NCI-H2107 (cell line): ENCODE results near the gene SPHK2.
"Not testable (repeated sequence)": the region's sequence is repeated elsewhere in the genome, so short reads cannot be mapped to it uniquely, and the experiment has no call there.

Experiments
- DNase-seq: peaks from one replicate; lab custom pipeline; 2025; lab: John Stamatoyannopoulos, UW

The SPHK2 gene, protein sequence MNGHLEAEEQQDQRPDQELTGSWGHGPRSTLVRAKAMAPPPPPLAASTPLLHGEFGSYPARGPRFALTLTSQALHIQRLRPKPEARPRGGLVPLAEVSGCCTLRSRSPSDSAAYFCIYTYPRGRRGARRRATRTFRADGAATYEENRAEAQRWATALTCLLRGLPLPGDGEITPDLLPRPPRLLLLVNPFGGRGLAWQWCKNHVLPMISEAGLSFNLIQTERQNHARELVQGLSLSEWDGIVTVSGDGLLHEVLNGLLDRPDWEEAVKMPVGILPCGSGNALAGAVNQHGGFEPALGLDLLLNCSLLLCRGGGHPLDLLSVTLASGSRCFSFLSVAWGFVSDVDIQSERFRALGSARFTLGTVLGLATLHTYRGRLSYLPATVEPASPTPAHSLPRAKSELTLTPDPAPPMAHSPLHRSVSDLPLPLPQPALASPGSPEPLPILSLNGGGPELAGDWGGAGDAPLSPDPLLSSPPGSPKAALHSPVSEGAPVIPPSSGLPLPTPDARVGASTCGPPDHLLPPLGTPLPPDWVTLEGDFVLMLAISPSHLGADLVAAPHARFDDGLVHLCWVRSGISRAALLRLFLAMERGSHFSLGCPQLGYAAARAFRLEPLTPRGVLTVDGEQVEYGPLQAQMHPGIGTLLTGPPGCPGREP

GRCh38 chr19:48618916-48619691 lies at the start of gene SPHK2, which contains the start of gene RPL18:
SPHK2 (plus strand) TSS chr19:48619506; CDS start chr19:48620515, 1,009 bp downstream.
RPL18 (minus strand) TSS chr19:48619178; CDS start chr19:48619143, 35 bp downstream.
- peak; percentile 96 for DNase-seq

- DNase-seq: peak; percentile 77
Observed at GRCh38 chr19:48569814-48570213, 49.5 kb upstream of the SPHK2 start.

DNA sequence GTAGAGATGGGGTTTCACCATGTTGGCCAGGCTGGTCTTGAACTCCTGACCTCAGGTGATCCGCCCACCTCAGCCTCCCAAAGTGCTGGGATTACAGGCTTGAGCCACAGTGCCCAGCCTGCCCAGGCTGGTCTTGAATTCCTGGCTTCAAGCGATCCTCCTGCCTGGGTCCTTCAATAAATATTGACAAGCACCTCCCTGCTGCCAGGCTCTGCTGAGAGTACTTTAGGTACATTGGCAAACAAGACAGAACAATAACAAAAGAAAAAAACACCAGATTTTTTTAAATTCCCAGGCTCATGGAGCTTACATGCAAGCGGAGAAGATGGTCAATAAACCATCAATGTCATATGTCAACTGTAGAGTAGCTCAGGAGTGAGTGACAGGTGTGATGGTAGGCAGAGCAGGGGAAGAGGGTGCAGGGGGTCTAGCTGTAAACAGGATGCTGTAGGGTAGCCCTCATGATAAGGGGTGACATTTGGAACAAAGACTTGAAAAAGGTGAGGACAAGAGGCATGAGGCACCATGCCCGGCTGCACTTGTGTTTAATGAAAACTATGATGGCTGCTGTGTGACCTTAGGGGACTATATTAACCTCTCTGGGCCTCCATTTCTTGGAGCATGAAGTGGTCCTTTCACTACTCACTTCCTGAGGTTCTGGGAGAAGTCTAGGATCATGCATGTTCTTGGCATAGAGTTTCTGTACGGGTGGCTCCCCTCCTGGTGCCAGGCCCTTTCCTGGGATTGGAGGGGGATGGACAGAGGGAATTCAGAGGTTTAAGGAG lies 47.7 kb upstream of the SPHK2 start:
- no peak for DNase-seq

GRCh38 chr19:48573163-48573505 lies 46.2 kb upstream of the SPHK2 start:
- no peak for DNase-seq

GRCh38 chr19:48575931-48576622 lies 43.2 kb upstream of the SPHK2 start:
- DNase-seq: no peak

- not testable (repeated sequence) for DNase-seq
Observed at GRCh38 chr19:48577908-48578307, 41.4 kb upstream of the SPHK2 start.

GRCh38 chr19:48578891-48579290 lies 40.4 kb upstream of the SPHK2 start:
- no peak for DNase-seq

- no peak for DNase-seq
Observed at GRCh38 chr19:48582168-48582567, 37.1 kb upstream of the SPHK2 start.

DNA sequence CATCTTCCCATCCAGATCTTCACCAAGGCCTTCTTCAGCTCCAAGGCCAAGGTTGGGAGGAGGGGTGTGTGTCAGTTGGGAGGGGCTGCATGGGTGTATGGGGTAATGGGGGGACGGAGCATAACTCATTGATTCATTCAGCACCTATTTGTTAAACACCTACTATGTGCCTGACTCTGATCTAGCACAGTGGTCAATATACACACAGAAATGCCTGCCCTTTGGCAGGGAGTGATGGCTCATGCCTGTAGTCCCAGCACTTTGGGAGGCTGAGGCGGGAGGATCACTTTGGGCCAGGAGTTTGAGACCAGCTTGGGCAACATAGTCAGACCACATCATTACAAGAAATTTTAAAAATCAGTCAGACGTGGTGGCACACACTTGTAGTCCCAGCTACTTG lies 31.9 kb upstream of the SPHK2 start:
- no peak for DNase-seq

DNA sequence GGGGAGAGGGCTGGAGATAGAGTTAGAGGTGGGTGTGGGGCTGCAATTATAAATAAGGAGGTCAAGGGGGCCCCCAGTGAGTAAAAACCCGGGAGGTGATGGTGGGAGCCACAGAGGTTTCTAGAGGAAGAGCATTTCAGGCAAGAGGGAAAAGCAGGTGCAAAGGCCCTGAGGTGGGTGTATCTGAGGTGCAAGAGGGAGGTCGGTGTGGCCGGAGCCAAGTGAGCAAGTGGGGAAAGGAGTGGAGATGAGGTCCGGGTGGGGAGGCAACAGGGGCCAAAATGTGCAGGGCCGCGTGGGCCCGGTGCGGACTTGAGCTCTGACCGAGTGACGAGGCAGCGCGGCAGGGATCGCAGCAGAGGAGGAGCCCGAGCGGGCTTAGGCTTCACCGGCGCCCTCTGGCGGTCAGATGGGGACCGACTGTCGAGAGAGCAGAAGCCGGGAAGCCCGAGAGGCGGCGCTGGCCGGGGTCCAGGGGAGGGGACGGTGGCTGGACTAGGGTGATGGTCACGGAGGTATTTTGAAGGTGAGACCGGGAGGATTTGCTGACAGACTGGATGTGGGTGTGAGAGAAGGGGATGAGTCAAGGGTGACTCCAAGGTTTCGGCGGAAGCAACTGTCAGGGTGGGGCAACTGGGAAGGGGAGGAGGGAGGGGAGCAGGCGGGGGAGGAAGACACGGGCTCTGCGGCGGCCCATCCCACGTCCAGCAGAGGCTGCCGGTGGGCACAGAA lies 30.5 kb upstream of the SPHK2 start:
- DNase-seq: peak; percentile 38

- DNase-seq: no peak
Observed at GRCh38 chr19:48591021-48591420, 28.3 kb upstream of the SPHK2 start.

- no peak for DNase-seq
Observed at GRCh38 chr19:48595171-48595570, 24.1 kb upstream of the SPHK2 start.

DNA sequence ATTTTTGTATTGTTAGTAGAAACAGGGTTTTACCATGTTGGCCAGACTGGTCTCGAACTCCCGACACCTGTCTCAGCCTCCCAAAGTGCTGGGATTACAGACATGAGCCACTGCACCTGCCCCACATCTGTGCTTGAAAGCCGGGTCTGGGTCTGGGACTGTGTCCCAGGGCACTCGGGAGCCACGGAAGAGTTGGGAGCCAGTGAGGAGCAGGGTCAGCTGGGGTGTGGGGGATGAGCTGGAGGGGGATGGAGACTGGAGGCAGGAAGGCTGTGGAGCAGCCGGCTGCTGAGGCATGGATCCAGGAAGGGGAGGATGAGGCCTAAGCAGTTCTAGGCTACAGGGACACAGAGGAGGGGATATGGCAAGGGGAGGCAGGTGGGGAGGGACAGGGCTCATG lies 23.5 kb upstream of the SPHK2 start:
- DNase-seq: no peak

GRCh38 chr19:48596237-48596636 lies 23.1 kb upstream of the SPHK2 start:
- no peak for DNase-seq

GRCh38 chr19:48596679-48597465 lies 22.4 kb upstream of the SPHK2 start:
- DNase-seq: no peak

DNA sequence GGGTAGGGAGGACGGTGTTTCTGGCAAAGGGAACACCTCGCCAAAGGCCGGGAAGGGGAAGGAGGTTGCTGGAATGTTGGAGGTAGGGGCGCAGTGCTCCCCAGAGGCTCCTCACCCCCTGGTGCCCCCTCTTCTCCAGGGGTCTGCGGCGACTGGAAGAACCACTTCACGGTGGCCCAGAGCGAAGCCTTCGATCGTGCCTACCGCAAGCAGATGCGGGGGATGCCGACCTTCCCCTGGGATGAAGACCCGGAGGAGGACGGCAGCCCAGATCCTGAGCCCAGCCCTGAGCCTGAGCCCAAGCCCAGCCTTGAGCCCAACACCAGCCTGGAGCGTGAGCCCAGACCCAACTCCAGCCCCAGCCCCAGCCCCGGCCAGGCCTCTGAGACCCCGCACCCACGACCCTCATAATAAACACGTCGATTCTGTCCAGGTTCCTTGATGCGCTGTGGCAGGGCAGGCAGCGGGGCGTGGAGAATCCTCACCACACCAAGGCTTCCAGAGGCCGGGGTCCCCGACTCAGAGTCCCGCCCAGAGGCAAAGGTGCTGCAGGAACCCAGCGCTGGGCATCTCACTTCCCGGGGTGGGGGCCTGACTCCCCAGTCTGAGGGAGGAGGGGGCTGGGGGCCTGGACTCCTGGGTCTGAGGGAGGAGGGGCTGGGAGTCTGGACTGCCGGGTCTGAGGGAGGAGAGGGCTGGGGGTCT lies 20.2 kb upstream of the SPHK2 start:
- DNase-seq: no peak

- DNase-seq: no peak
Observed at GRCh38 chr19:48600679-48601417, 18.5 kb upstream of the SPHK2 start.

DNA sequence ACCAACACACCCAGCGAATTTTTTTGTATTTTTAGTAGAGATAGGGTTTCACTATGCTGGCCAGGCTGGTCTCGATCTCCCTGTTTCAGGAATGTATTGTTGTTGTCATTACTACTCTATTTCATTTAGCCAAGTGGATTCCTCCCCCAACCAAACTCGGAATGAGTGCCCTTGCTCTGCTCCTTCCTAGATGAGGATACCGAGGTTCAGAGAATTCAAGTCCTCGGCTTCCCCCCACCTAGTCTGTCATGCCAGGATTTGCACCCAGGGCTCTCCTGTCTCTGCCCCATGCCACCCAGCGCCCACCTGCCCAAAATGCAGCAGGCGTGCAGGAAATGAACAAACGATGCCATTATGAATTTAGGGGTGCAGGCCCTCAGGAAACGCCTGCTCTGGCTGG lies 16.3 kb upstream of the SPHK2 start:
- DNase-seq: no peak
